HG03432 (cell line): Measurements from ENCODE around the gene PIK3R2.

ENCODE experiments used
- ATAC-seq: cut with Tn5 transposase; IDR thresholded peaks from one replicate; pipeline ENCODE4 v1.9.1; 2021; ENCODE audit warnings: mild to moderate bottlenecking, moderate library complexity; ENCODE audit not compliant: unreplicated experiment

Gene PIK3R2

DNA sequence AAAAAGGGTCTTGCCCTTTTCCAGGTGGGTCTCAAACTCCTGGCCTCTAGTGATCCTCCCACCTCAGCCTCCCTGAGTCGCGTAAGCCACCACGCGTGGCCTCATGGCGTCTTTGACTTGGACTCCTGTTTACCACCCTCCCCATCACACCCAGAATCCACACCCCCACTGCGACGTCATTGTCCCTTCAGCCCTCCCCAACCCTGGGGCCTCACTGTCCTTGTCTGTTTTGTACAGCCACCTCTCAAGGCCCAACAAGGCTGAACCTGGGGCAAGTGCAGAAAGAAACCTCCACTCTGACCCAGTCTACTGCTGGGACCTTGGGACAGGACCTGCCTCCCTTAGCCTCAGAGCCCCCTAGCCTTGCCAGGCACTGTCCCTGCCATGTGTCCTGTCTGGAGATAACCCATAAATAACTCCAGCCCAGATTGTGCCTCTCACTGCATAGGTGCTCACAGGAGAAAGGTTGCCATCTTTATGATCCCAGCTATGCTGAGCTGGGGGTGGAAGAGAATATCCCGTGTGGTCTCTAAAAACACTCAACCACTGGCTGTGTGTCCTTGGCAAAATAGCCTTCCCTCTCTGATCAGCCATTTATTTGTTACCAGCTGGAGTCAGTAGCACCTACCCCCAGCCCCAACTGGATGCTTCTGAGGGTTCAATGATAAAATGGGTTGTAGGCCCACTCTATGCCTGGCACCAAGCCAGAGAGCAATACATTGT lies 18.8 kb downstream of the PIK3R2 start:
- ATAC-seq, result no peak

DNA sequence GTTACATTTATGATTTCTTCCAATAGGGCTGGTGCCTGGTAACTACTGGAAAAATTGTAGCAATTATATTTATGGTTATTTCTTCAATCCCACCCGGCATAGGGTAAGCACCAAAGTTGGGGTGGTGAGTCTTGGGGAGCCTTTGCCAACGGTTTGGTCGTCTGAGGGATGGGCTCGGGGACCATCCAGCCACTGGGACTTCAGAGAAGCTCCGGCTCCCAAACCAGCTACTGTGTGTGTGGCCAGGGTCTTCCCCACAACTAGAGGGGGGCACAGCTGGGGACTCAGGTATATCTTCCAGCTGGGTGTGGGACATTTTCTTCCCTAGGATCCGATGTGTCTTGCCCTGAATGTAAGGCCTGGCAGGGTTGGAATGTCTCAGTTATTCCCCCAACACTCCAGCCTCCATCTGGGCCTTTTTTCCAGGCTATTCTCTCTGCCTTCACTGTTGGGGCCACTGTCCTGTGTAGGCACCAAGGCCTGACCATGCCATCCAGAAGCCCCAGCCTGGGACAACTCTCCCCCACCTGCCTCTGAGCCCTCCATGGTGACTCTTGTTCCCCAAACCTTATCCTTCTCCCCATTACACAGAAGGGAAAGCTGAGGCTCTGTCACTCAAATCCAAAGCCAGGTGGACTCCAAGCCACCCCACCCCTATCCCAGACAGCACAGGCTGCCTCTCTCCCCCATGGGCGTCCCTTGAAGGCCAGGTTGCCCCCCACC lies 19.5 kb downstream of the PIK3R2 start:
- no peak for ATAC-seq

DNA sequence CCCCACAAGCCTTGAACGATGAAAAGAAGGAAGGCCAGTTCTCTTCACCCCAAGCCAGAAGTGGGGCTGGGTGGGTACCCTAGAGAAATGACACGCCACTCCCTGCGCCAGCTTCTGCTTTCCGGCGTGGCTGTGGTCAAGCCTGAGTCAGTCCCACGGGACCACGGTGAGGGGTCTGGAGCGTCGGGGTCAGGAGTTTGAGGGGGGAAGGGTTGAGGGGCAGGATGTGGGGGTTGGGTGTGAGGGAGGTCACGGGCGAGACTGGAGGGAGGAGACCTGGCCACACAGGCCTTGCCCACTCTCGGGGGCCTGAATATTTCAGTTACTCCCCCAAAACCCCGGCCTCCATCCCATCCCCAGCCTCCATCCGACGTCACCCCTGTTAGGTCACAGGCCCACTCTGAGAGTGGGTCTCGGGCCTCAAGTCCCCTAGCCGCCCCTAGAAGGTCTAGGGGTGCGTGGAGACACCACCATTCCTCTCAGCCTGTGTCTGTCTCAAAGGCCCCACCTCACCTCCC lies 20.1 kb downstream of the PIK3R2 start:
- peak; percentile 8 for ATAC-seq

DNA sequence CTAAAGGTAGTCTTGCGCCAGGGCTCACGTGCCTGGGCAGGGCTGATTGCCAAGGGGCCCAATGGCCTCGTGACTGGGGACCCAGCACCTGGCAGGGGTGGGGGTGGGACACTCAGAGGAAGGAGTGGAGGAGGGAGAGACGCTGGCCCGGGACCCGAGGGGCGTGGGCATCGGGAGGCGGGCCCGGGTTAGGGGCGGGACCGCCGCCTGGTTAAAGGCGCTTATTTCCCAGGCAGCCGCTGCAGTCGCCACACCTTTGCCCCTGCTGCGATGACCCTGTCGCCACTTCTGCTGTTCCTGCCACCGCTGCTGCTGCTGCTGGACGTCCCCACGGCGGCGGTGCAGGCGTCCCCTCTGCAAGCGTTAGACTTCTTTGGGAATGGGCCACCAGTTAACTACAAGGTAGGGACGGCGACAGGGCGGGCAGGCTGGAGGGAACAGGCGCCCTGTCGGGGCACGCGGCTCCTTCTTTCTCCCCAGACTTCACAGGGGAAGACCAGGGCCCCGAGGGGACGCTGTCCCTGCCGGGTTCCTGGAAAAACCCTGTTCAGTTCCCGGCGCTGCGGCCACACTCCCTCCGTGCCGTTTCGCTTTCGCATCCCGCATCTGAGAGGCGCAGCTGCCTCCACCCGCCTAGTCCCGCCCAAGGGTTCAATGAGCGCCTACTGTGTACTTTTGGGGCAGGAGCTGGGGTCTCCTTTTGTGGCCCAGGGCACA lies 20.8 kb downstream of the PIK3R2 start, which contains the start of gene IFI30:
TSS of gene IFI30 (plus strand) at position 242 of the 717 bp plus-strand sequence. CDS start at position 271, 29 bp downstream.
- ATAC-seq, result peak; percentile 57

DNA sequence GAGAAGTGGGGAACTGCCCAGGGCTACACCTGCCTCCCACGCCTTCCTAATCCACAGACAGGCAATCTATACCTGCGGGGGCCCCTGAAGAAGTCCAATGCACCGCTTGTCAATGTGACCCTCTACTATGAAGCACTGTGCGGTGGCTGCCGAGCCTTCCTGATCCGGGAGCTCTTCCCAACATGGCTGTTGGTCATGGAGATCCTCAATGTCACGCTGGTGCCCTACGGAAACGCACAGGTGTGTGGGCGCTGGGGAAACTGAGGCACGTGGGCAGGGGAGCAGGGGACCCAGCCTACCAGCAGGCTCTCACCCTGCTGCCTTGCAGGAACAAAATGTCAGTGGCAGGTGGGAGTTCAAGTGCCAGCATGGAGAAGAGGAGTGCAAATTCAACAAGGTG lies 22.0 kb downstream of the PIK3R2 start:
- no peak for ATAC-seq

DNA sequence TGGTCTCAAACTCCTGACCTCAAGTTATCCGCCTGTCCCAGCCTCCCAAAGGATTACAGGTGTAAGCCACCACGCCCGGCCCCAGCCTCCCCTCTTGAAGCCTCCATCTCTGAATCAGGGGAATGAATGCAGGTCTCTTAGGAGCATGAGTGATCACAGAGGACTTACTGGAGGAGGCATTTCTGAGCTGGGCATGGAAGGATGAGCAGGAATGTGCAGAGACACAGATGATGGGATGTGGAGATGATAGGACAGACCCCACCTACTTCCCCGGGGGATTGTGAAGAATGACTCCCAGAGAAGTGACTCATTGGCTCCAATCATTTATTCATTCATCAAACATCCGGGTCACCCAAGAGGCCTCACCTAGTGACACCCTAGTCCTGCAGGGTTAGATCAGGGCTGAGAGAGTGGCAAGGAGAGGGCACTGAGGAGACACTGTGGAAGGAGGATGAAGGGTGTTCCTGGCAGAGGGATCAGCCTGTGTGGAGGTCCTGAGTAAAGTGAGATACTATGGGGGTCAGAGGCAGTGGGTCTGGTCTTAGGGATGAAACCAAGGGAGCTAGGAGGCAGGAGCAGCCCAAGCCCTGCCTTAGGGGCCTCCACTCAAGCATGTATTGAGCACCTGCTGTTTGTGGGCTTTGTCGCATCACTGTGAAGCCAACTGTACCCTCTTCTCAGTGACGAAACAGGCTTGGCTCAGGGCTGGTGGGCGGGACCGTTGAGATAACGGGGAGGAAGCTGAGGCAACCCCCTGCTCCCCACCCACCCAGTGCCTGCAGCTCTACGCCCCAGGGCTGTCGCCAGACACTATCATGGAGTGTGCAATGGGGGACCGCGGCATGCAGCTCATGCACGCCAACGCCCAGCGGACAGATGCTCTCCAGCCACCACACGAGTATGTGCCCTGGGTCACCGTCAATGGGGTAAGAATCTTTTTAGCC lies 23.7 kb downstream of the PIK3R2 start:
- no peak for ATAC-seq

DNA sequence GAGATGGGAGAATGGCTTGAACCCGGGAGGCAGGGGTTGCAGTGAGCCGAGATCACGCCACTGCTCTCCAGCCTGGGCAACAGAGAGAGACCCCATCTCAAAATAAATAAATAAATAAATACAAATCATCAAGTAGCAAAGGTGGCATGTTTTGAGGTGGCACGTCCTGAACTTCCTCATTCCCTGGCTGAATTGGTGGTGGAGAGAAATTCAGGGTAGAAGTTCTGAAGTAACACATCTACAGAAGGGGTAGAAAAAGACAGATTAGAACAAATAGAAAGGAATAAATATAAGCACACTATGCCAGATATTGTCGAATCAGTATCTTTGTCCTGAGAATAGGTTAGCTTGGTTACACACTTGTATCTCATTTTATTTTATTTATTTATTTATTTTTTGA lies 27.0 kb downstream of the PIK3R2 start:
- ATAC-seq, result no peak

DNA sequence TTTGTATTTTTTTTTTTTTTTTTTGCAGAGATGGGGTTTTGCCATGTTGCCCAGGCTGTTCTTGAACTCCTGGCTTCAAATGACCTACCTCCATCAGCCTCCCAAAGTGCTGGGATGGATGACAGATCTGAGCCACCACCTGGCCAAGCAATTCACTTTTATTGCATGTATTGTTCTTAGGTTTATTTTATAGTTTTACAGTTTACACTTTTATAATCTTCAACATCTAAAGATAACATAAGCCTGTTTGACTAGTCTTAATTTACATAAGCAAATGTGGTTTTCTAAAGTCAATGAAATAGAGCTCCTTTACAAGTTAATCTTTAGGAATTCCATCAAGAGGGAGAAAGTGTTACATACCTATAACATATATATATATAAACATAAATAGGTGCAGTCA lies 30.6 kb downstream of the PIK3R2 start:
- no peak for ATAC-seq

DNA sequence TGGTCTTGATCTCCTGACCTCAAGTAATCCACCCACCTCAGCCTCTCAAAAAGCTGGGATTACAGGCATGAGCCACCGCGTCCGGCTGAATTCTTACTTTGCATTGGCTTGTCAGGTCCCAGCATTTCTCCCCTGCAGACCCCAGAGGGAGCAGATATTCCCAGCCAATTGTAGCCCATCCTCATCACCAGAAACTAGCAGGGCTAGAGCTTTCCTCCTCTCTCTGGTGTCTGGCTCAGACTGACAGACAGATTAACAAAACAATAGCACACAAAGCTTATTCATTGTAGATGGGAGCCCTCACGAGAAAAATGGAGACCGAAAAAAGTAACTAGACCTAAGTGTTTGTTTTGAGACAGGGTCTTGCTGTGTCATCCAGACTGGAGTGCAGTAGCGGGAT lies 32.6 kb downstream of the PIK3R2 start:
- ATAC-seq, result no peak

DNA sequence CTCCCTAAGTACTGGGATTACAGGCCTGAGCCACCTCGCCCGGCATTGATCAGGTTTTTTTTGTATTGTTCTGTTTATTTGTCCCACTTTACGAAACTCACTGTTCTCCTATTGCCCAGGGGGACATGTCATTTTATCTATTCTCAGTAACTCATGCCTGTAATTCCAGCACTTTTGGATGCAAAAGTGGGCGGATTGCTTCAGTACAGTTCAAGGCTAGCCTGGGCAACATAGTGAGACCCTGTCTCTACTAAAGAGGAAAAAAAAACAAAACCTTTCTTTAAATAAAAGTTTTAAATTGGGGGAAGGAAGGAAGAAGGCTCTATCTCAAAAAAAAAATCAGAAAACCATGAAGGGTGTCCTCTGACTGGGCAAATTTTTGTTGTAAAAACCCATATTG lies 37.3 kb downstream of the PIK3R2 start:
- ATAC-seq, result no peak

DNA sequence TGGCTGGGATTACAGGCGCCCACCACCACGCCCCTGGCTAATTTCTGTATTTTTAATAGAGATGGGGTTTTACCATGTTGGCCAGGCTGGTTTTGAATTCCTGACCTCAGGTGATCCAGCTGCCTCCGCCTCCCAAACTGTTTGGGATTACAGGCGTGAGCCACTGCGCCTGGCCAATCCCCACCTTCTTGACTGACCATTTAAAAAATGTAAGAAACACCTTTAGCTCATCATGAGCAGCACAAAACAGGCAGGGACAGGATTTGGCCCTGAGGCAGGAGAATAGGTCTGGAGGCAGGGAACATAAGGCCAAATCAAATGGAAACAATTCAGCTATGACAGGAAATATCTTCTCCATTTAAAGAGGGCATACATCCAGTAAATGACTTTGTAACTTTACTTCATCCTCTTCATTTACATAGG lies 38.7 kb downstream of the PIK3R2 start:
- no peak for ATAC-seq

DNA sequence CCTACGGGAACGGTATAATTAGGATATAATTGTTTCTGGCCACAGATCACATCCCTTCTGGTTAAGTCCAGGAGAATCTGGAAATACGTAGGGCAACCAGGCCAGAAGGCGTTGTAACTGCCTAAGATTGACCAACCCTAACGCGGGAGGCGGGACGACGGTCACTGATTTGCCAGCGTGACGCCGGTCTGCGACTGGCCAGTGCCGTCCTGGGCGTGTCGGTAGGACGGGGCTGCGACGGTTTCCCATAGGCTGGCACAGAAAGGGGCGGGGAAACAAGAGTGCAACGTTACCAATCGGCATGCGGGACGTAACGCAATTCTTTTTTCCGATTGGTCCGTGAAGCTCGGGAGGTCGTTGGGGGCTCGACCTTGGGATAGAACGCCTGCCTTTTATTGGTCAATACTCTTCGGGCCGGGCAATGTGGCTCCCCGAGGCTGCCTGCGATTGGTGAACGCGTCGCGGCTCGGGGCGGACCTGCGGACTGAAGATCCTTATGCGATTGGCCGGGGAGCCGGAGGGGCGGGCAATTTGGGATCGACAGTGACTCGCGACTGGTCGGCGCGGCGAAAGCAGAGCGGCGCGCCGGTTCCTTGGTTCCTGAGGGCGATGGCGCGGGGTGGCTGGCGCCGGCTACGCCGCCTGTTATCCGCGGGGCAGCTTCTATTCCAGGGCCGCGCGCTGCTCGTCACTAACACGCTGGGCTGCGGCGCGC lies 39.9 kb downstream of the PIK3R2 start, which contains the start of gene MPV17L2:
TSS of gene MPV17L2 (plus strand) at position 546 of the 715 bp plus-strand sequence. CDS start at position 610, 64 bp downstream.
- ATAC-seq, result peak; percentile 84

DNA sequence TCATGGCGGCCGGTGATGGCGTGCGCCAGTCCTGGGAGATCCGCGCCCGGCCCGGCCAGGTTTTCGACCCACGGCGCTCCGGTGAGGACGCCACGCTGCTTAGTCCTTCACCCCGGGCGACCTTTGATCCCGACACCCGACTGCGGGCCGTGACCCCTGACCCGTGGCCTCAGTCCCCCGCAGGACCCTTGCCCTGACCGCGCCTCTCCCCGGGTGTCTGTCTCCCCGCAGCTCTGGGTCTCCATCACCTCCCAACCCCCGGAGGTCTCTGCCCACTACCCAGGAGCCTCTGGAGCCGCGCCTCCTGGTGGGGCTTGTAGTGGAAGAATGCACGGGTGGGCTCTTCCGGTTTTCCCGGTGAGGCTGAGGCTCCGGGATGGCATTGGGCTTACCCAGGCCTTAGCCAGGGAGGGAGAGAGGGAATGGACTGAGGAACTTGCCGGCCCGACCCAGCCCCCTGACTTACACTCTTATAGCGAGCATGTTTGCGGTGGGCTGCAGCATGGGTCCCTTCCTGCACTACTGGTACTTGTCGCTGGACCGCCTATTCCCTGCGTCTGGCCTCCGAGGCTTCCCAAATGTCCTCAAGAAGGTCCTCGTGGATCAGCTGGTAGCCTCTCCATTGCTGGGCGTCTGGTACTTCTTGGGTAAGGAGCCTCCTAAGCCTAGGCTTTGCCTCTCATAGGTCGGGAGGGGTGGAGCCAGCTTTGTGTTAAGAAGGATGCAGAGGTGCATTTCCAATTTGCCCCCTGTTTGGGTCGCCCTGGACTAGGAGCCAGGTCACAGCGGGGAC lies 40.6 kb downstream of the PIK3R2 start:
- no peak for ATAC-seq

DNA sequence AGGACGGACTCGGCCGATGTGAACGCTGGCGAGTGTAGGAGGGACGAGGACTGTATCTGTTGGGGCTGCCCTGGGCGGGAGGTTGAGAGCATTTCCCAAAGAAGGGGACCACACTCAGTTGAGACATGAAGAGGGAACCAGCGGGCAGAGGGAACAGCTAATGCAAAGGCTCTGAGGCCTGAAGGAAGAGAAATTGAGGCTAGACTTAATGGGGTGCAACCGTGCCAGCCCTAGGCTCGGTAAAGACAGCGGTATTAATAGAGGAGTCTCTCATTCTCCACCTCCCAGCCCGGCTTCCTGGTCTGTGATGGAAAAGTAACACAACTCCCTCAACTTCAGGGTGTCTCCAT lies 41.2 kb downstream of the PIK3R2 start:
- ATAC-seq, result no peak

DNA sequence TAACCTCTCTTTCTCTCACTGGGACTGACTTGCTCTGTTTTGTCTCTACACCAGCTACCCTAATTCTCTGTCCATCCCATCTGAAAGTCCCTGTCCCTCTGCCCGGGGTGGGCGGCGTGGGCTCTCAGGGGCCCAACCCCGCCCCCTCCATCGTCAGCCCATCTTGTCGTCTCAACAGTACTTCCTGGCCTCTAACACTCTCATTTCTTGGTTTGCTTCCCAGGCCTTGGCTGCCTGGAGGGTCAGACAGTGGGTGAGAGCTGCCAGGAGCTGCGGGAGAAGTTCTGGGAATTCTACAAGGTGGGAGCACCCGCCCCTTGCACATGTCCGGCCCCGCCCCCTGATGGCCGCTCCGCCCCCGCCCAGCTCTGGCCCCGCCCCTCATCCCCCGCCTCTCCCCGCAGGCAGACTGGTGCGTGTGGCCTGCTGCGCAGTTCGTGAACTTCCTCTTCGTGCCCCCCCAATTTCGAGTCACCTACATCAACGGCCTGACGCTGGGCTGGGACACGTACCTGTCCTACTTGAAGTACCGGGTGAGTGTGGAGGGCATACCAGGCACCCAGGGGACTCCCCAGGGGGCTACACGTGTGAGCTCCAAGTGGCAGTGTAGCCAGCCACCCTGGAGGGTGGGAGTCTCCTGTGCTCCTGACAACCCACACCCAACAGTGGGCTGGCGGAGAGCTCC lies 41.7 kb downstream of the PIK3R2 start:
- no peak for ATAC-seq

DNA sequence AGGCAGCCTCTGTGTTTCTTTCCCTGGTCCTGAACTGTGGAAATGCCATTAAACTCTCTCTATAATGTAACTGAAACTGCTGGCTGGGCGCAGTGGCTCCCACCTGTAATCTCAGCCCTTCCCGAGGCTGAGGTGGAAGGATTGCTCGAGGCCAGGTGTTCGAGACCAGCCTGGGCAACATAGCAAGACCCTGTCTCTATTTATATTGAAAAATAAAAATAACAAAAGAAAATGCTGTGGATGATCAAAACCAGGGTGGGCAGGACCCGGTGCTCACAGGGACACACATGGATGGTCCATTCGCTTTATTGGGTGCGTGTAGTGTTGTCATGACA lies 43.5 kb downstream of the PIK3R2 start:
- ATAC-seq, result no peak

DNA sequence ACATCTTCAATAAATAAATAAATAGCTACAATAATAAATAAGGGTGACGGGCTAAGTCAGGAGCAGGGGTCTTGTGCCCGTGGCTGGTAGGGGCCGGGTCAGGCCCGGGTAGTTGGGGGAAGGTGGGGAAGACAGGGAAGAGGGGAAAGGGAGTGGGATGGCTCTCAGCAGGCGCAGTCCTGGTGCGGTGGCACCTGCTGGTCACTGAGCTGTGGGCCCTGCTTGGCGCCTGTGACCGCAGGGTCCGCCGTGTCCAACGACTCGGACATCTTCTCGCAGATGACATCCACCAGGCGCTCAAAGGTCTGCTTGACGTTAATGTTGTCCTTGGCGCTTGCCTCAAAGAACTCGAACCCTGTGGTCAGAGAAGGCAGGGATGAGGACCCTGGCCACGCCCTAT lies 44.3 kb downstream of the PIK3R2 start:
- no peak for ATAC-seq

DNA sequence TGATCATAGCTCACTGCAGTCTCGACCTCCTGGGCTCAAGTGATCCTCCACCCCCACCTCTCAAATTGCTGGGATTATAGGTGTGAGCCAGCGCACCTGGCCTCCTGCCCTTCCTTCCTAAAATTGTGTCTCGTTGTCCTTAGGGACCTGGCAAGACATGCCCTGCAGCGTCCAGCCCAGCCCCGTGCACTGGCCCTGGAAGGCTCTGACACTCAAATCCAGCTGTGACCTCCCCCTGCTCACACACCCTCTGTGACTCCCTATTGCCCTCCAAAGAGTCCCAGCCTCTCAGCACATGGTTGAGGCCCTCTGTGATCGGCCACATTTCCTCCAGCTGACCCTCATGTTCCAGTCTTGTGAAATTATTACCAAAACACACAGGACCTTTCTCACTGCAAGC lies 45.0 kb downstream of the PIK3R2 start:
- no peak for ATAC-seq

DNA sequence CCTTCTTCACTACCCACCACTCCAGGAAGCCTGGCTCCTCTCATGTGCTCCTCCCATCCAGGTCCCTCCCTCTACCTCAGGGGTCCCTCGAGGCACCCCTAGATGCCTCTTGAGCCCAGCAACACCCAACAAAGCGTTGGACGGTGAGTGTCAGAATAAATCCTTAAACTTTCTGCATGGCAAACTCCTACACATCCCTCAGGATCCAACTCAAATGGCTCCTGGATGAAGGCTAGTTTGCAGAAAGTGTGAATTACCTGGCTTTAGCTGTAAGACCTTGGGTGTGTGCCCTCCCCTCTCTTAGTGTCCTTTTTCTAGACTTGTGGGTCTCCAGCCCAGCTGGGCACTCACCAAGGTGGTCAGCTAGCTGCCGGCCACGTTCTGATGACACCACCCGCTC lies 45.4 kb downstream of the PIK3R2 start:
- no peak for ATAC-seq
